GM19023 (cell line): Measurements from ENCODE around the gene NUP214.
"Not testable (repeated sequence)": the region's sequence is repeated elsewhere in the genome, so short reads cannot be mapped to it uniquely, and the experiment has no call there.

Source experiments
- ATAC-seq: cut with Tn5 transposase; IDR thresholded peaks from one replicate; pipeline ENCODE4 v1.9.1; 2021; ENCODE audit warnings: mild to moderate bottlenecking, moderate library complexity; ENCODE audit not compliant: unreplicated experiment

The NUP214 gene

DNA sequence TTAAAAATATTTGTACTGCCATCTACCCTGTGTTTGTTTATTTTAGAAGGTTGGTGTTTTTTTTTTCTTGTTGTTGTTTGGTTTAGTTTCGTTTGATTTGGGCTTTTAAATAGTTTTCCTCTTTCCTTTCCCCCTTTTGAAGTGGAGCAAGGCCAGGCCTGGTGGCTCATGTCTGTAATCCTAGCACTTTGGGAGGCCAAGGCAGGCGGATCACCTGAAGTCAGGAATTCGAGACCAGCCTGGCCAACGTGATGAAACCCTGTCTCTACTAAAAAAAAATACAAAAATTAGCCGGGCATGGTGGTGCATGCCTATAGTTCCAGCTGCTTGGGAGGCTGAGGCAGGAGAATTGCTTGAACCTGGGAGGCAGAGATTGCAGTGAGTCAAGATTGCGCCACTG, 65.6 kb downstream of the NUP214 start:
- not testable (repeated sequence) for ATAC-seq

DNA sequence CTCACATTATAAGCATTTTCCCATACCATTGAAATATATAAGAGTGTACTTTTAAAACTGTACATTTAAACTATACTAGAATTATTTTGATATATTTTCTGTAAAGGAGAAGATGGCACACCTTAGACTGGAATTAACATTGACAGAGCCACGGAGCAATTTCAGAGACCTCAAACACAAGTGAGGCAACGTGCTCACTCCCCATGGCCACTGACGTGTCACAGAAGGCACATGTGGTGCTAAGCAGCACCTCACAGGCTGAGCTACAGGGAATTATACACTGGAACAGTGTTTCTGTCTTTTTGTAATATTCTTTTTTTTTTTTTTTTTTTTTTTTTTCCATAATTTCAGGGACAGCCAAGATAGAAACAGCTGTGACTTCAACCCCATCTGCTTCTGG, 66.5 kb downstream of the NUP214 start:
- ATAC-seq = no peak

DNA sequence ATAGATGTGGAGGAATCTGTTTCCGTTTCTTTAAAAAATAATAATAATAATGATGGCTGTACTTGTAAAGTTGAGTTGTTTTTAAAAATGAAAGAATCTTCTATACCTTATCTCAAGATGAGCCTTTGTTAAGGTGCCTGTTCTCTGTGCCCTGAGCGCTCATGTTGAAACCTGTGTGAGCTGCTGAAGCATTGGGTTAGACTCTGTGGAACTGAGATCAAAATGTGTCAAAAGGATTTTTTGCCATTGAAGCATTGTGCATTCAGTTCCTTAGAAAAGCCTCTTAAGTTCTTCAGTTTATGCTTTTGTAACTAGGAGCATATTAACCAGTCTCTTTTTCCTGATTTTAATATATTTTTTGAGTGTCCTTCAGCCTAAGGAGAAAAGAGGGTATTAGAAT, 67.7 kb downstream of the NUP214 start:
- no peak for ATAC-seq

DNA sequence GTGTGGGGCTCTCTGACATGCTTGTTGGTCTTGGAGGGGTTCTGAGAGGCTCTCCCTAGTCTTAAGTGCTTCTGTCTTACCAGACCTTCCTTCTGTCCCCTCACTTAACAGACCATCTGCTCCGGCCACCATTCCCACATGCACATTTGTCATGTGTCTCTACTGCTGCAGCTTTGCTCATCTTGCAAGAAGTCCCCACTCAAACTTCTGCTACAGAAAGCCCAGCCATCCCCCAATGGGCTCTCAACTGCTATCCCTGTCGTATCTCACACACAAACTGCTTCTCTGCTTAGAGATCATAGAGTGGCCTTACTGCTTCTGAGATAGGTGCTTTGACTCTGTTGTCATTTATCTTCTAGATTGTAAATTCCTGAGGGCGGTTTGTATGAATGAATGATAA, 69.4 kb downstream of the NUP214 start:
- no peak for ATAC-seq

- ATAC-seq = no peak
These were observed 72.0 kb downstream of the NUP214 start for GRCh38 chr9:131197160-131197911.

DNA sequence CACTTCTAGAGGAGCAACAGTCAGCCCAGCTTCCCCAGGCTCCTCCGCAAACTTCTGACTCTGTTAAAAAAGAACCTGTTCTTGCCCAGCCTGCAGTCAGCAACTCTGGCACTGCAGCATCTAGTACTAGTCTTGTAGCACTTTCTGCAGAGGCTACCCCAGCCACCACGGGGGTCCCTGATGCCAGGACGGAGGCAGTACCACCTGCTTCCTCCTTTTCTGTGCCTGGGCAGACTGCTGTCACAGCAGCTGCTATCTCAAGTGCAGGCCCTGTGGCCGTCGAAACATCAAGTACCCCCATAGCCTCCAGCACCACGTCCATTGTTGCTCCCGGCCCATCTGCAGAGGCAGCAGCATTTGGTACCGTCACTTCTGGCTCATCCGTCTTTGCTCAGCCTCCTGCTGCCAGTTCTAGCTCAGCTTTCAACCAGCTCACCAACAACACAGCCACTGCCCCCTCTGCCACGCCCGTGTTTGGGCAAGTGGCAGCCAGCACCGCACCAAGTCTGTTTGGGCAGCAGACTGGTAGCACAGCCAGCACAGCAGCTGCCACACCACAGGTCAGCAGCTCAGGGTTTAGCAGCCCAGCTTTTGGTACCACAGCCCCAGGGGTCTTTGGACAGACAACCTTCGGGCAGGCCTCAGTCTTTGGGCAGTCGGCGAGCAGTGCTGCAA, 72.8 kb downstream of the NUP214 start:
- no peak for ATAC-seq

DNA sequence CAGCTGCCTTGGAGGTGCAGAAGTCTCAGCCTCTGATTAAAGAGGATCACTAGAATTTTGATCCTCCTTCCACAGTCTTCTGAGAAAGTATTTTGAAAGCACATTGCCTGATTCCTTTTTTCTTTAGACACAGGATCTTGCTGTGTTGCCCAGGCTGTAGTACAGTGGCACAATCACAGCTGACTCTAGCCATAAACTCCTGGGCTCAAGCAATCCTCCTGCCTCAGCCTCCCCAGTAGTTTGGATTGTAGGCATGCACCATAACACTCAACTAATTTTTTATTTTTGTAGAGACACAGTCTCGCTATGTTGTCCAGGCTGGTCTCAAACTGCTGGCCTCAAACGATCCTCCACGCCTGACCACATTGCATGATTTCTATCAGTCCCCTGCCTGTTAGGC, 76.5 kb downstream of the NUP214 start:
- ATAC-seq = no peak

DNA sequence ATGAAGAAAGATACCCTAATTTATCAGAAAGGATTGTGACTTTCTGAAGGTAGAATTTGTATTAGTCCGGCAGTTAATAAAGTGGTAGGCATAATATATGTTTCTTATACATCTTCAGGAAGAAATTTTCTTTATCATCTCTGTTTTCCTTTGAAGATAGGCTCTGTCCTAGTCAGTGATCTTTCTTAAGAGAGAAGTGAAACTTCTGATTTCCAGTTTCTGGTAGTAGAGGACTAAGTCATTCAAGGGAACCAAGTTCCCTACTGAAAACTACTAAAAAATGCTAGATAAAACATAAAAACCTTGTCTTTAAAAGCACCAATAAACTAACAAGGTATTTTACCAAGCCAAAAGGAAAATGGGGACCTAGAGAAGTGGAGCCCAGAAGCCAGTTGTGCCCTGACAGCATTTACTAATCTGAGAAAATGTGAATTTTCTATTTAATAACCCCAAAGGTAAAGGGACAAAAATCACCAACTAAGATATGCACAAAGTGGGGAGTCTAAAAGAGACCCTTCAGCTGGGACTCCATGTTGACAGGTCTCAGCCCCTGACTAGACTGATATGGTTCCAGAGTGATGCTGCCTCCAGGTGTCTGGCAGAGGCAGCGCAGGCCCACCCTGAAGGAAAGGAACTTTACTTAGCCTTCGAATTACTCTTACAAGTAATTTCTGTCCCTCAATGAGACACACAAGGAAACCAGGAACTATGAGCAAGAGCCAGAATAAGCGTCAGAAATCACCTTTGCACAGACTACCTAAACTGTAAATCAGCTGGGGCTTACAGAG, 78.2 kb downstream of the NUP214 start:
- ATAC-seq = no peak

GRCh38 chr9:131204285-131204684, 78.9 kb downstream of the NUP214 start:
- ATAC-seq = no peak

- no peak for ATAC-seq
These were observed 81.1 kb downstream of the NUP214 start for GRCh38 chr9:131206495-131206894.

GRCh38 chr9:131211920-131212319, 86.5 kb downstream of the NUP214 start:
- ATAC-seq = not testable (repeated sequence)

DNA sequence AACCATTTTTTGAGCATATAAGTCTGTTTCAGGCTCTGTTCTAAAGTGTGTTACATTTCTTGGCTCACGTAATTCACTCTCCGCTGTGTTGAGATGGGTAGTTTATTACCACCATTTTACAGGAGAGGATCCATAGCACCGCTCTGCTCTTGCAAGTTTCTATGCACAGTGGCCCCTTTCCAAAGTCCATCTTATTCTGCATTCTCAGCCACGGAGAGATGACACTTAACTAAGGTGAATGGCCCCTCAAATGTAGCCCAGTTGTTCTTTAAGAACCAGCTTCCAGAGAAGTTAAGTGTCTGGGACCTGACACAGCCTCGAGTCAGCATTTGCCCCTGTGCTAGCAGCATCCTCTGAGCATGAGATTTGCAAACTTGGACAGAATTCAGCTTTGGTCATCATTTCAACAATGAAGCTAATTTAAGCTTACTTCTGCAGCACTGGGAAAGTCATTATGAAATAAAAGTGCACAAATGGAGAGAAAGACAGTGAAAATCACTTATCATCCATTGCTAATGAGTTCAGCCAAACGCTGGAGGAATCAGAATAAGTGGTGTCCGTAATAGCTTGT, 89.0 kb downstream of the NUP214 start:
- no peak for ATAC-seq

DNA sequence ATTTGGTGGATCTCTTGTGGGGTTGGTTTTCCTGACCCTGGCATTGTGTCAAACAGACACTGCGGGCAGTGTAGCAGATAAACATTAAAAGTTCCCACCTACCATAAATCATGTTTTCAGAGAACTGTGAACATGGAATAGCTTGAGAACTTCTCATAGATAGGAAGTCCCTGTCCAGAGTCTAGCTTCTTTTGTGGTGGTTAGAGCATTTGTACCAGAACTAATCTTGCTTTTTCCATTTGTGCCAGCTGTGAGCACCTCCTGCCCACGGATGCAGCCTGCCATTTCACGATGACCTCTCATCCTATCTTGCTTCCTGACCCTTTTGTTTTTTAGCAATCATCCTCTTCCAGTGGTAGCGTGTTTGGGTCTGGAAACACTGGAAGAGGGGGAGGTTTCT, 89.5 kb downstream of the NUP214 start:
- no peak for ATAC-seq

GRCh38 chr9:131216806-131217205, 91.4 kb downstream of the NUP214 start:
- ATAC-seq = no peak

- no peak for ATAC-seq
These were observed 92.1 kb downstream of the NUP214 start for GRCh38 chr9:131217331-131218031.

- no peak for ATAC-seq
These were observed 93.0 kb downstream of the NUP214 start for GRCh38 chr9:131218370-131218769.

DNA sequence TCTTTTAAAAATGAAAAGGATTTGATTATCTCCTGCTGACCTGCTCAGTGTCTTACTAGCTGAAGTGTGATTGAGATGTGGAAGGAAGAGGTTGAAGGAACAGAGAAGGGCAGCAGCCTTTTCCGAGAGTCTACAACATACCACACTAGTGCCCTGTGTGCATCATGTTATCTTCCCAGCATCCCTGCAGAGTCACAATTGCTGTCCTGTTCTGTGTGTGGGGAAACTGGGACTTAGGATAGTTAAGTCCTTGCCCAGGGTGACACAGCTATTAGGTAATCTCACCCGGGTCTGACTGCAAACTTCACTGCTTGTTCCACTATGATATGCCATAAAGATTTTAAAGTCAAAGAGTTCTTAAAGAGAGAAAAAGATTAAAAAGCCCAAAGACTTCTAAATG, 95.1 kb downstream of the NUP214 start:
- no peak for ATAC-seq

DNA sequence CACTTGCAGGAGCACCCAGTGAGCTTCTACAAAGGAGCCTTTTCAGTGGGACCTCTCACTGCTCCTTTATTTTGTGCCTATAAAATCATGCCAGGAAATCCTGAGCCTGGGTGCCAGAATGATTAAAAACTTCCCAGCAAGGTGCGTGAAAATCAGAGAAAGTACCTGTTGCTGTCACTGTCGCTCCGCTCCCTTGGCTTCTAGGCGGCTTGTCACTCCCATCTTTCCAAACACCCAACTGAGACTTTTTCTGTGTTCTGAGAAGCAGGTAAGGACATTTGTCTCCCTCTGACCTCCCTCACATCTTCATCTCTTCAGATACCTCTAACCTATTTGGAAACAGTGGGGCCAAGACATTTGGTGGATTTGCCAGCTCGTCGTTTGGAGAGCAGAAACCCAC, 97.1 kb downstream of the NUP214 start:
- no peak for ATAC-seq

GRCh38 chr9:131226226-131226625, 100.8 kb downstream of the NUP214 start:
- ATAC-seq = no peak

GRCh38 chr9:131227112-131227958, 101.9 kb downstream of the NUP214 start:
- no peak for ATAC-seq
